ENCODE measurements around the gene ICAM3.

The ICAM3 gene

GRCh38 chr19:10291554-10292205 lies 47.7 kb downstream of the ICAM3 start:
- no peak for DNase-seq (ENCODE audit: low read depth, low spot score)

DNA sequence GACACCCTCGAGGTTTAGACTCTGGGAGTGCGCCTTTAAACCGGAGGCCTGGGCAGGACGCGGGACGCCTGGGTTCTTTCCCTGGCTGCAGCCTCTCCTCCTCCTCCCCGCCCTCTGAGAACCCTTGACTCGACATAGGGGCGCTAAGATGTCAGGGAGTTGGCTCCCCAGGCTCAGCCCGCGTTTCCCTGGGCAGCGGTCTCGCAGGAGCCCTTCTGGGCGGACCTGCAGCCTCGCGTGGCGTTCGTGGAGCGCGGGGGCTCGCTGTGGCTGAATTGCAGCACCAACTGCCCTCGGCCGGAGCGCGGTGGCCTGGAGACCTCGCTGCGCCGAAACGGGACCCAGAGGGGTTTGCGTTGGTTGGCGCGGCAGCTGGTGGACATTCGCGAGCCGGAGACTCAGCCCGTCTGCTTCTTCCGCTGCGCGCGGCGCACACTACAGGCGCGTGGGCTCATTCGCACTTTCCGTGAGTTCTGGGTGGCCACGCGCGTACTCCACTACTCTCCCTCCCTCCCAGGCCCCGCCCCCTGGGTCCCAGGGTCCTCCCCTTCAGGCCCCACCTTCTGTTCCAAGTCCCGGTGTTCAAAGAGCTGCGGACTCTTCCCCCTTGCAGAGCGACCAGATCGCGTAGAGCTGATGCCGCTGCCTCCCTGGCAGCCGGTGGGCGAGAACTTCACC lies 48.4 kb downstream of the ICAM3 start:
- no peak for DNase-seq (ENCODE audit: low read depth, low spot score)

DNA sequence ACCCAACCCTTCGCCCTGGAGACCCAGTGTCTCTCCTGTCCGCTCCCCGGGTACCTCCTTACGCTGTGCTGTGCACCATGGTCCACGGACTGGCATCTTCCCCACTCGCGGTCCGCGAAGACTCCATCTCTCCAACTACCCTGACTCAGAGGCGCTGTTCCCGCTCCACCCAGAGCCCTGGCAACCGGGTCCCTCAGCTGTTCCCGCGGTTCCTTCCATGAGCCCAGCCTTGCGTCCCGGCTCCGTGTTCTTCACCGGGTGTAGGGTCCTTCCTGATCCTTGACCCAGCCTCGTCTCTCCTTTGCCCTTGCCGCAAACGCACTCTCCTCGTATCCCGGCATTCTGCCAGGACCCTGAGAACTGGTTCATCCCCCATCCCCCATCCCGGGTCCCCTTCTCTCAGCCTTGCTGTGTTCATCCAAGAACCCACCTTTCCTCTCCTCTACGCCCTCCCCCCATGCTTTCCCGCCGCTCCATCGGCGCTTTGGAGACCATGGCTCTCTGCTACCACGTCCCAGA lies 49.0 kb downstream of the ICAM3 start:
- DNase-seq (ENCODE audit: low read depth, low spot score): no peak

DNA sequence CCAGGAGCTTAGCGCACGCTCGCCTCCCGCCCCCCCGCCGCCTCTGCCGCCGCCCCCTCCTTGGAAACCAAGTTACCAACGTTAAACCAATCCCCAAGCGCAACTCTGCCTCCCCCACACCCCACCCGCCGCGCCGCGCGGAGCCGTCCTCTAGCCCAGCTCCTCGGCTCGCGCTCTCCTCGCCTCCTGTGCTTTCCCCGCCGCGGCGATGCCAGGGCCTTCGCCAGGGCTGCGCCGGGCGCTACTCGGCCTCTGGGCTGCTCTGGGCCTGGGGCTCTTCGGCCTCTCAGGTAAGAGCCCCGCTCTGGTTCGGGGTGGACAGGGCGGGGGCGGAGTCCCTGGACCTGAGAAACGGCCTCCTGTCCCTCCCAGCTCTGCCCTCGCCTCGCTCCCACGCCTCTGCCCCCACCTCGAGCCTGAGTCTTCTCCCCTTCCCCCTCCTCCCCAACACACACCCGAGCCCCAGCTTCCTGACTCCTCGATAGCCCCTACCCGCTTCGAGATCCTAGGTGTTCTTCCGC lies 49.5 kb downstream of the ICAM3 start, which contains the start of gene ICAM5:
TSS of gene ICAM5 (plus strand) at position 117 of the 521 bp plus-strand sequence. CDS start at position 209, 92 bp downstream.
- DNase-seq (ENCODE audit: low read depth, low spot score): no peak

GRCh38 chr19:10289167-10289835 lies 50.1 kb downstream of the ICAM3 start:
- DNase-seq (ENCODE audit: low read depth, low spot score): peak; percentile 27

DNA sequence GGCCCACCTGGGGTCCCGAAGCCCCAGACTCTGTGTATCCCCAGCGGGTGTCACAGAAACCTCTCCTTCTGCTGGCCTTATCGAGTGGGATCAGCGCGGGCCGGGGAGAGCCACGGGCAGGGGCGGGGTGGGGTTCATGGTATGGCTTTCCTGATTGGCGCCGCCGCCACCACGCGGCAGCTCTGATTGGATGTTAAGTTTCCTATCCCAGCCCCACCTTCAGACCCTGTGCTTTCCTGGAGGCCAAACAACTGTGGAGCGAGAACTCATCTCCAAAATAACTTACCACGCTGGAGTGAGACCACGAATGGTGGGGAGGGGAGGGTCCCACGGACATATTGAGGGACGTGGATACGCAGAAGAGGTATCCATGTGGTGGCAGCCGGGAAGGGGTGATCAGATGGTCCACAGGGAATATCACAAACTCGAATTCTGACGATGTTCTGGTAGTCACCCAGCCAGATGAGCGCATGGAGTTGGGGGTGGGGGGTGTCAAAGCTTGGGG lies 50.7 kb downstream of the ICAM3 start:
- no peak for DNase-seq (ENCODE audit: low read depth, low spot score)

DNA sequence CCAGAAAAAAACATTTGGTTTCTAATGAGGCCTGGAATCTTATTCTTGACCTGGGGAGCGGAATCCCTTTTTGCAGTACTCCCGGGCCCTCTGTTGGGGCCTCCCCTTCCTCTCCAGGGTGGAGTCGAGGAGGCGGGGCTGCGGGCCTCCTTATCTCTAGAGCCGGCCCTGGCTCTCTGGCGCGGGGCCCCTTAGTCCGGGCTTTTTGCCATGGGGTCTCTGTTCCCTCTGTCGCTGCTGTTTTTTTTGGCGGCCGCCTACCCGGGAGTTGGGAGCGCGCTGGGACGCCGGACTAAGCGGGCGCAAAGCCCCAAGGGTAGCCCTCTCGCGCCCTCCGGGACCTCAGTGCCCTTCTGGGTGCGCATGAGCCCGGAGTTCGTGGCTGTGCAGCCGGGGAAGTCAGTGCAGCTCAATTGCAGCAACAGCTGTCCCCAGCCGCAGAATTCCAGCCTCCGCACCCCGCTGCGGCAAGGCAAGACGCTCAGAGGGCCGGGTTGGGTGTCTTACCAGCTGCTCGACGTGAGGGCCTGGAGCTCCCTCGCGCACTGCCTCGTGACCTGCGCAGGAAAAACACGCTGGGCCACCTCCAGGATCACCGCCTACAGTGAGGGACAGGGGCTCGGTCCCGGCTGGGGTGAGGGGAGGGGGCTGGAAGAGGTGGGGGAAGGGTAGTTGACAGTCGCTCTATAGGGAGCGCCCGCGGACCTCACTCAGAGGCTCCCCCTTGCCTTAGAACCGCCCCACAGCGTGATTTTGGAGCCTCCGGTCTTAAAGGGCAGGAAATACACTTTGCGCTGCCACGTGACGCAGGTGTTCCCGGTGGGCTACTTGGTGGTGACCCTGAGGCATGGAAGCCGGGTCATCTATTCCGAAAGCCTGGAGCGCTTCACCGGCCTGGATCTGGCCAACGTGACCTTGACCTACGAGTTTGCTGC lies 52.4 kb downstream of the ICAM3 start, which contains the start of gene ICAM4:
TSS of gene ICAM4 (plus strand) at position 153 of the 935 bp plus-strand sequence. CDS start at position 211, 58 bp downstream.
- no peak for DNase-seq (ENCODE audit: low read depth, low spot score)

GRCh38 chr19:10285393-10285792 lies 54.0 kb downstream of the ICAM3 start:
- DNase-seq (ENCODE audit: low read depth, low spot score): no peak

DNA sequence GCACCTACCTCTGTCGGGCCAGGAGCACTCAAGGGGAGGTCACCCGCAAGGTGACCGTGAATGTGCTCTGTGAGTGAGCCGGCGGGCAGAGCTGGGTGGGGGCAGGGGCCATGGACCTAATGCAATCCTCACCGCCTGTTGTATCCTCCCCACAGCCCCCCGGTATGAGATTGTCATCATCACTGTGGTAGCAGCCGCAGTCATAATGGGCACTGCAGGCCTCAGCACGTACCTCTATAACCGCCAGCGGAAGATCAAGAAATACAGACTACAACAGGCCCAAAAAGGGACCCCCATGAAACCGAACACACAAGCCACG lies 54.5 kb downstream of the ICAM3 start:
- DNase-seq (ENCODE audit: low read depth, low spot score): no peak

DNA sequence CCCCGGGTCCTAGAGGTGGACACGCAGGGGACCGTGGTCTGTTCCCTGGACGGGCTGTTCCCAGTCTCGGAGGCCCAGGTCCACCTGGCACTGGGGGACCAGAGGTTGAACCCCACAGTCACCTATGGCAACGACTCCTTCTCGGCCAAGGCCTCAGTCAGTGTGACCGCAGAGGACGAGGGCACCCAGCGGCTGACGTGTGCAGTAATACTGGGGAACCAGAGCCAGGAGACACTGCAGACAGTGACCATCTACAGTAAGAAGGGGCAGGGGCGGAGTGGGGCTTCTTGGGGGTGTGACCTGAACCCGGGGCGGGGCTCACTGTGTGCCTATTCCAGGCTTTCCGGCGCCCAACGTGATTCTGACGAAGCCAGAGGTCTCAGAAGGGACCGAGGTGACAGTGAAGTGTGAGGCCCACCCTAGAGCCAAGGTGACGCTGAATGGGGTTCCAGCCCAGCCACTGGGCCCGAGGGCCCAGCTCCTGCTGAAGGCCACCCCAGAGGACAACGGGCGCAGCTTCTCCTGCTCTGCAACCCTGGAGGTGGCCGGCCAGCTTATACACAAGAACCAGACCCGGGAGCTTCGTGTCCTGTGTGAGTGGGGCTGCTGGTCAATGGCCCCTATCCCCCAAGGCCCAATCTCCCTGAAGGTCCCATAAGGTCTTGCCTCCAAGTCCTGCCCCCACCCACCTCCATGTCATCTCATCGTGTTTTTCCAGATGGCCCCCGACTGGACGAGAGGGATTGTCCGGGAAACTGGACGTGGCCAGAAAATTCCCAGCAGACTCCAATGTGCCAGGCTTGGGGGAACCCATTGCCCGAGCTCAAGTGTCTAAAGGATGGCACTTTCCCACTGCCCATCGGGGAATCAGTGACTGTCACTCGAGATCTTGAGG lies 55.1 kb downstream of the ICAM3 start:
- DNase-seq (ENCODE audit: low read depth, low spot score): no peak

All from activated CD4-positive, CD25-positive, alpha-beta regulatory T cell treated with anti-CD3 and anti-CD28 coated beads, Interleukin-2, amount 50 U/mL, for 16 hours (primary cell).